Body of pancreas (tissue), 4 donors: Measurements from ENCODE around the gene ADAMTSL5. TPM values are rescaled to one million over a fixed set of nuclear protein-coding genes. Genes with fewer than 3 reads are reported as not detected.

Source experiments
- ATAC-seq: fragments of 150-250 bp; one replicate; pipeline ENCODE4 v1.9.1; 2016
- DNase-seq, 4 donors: peaks; one replicate each; pipeline ENCODE4 v3.0.0-alpha.2; 2019
- H3K27ac ChIP-seq, 4 donors: fragments of 200-600 bp; sonication (generic); 1 replicate in 3 of 4; 2 replicates in 1 of 4; pipeline versions ENCODE4 v1.5.1 to v1.6.1; 2016 to 2019; ENCODE audit warnings: mild to moderate bottlenecking in 1 of 4, mixed read lengths in 1 of 4, moderate library complexity in 1 of 4
- H3K27me3 ChIP-seq, 2 donors: fragments of 200-600 bp; sonication (generic); one replicate each; pipeline ENCODE4 v1.6.0; 2016; ENCODE audit warnings: mild to moderate bottlenecking in 1 of 2
- H3K36me3 ChIP-seq, 2 donors: fragments of 200-600 bp; sonication (generic); replicated peaks in 1 of 2; 2 replicates each; pipeline ENCODE4 v1.5.1; 2016; ENCODE audit warnings: low read depth in 2 of 2; ENCODE audit not compliant: insufficient read depth in 1 of 2
- H3K4me1 ChIP-seq: fragments of 200-600 bp; sonication (generic); one replicate; pipeline ENCODE4 v1.6.0; 2016
- H3K4me3 ChIP-seq, 2 donors: fragments of 200-600 bp; sonication (generic); 1 replicate in 1 of 2; 2 replicates in 1 of 2; pipeline ENCODE4 v1.5.1; 2016 to 2019
- H3K9me3 ChIP-seq, 3 donors: fragments of 200-600 bp; sonication (generic); 1 replicate in 2 of 3; 2 replicates in 1 of 3; pipeline ENCODE4 v1.5.1; 2016
- CTCF ChIP-seq, 7 experiments: fragments of 450-650 bp in 4 of 7; fragments of 200-600 bp in 3 of 7; sonication (generic) in 3 of 7; IDR thresholded peaks; one replicate each; pipeline ENCODE4 v1.5.1; 2016 to 2019; ENCODE audit warnings: antibody characterized with exemption in 7 of 7
- POLR2A ChIP-seq, 3 donors: fragments of 450-650 bp; IDR thresholded peaks; one replicate each; pipeline ENCODE4 v1.6.1; 2016; ENCODE audit warnings: antibody characterized with exemption in 3 of 3, mild to moderate bottlenecking in 2 of 3
- WGBS, 2 donors: methylation state at CpG; one replicate each; pipeline ENCODE4 v1.1.5; 2017; 5-methylcytosine and 5-hydroxymethylcytosine counted together
- intact Hi-C: fragments of 100-400 bp; cut with DNase I; formaldehyde crosslinking; loops from one replicate; pipeline ENCODE4 v1.15.1; 2023
- total RNA-seq, 2 donors: library from RNA; depleted of rRNA; stranded (reverse); fragments of >200 nt; gene quantifications; one replicate each; pipeline ENCODE4 v1.1.0, GENCODE V29; 2016

The ADAMTSL5 gene
- total RNA-seq, 2 donors from 2014 or later, result 1.3 TPM; not detected in 1

DNA sequence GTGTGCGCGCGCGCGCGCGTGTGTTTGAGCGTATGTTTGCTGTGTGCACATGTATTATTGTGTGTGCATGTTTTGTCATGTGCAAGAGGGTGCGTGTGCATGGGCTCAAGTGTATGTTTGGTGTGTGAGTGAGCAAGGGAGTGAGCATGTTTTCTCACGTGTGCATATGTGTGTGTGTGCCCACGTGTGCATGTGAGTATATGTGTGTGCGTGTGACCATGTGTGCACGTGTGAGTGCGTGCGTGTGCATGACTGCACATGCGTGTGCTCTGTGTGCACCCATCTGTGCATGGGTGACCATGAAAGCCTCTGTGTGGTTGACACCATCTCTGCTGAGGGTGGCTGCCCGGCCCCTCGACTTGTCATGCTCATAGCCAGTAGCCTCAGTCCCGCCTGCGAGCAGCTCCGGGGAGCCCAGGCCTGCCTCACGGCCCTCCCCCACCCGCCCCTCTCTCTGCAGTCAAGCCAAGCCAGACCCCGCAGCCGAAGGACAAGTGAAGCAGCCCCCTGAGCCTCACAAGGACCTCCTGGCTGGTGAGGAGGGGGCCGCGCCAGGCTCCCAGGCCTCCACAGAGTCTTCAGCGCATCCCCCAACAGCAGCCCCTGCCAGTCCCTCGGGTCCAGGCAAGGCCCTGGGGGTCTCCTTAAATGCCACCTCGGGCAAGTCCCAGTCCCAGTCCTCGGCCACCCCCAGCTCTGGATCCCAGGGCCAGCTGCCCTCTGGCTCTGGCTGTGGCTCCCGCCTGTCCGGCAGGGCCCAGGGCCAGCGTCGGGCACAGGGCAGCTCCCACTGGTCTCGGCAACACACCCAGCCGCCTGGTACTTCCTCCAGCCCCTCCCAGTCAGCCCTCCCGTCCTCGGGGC, 15.9 kb downstream of the ADAMTSL5 start:
- 69 to 76% methylated on average over 23 to 33 of the region's 39 CpGs for whole genome bisulfite sequencing, 2 donors
- no peak overlapping the region for H3K27ac ChIP-seq
- no peaks in the 10 kb centered on the region for H3K36me3 ChIP-seq
- H3K9me3 ChIP-seq, result no peaks in the 10 kb centered on the region
- ATAC-seq (no peak), DNase-seq (peak in 1 of 4 donors; percentile 11)
- no peak for TF ChIP-seq POLR2A (IDR thresholded peaks at IDR 0.05)
- no peak for TF ChIP-seq CTCF (IDR thresholded peaks at IDR 0.05)
- no peaks in the 10 kb centered on the region for H3K27me3 ChIP-seq
- H3K4me1 ChIP-seq, result peaks cover 26% of the 10 kb centered on the region
- intact Hi-C loops, result no loop called here
- no peak overlapping the region for H3K4me3 ChIP-seq

DNA sequence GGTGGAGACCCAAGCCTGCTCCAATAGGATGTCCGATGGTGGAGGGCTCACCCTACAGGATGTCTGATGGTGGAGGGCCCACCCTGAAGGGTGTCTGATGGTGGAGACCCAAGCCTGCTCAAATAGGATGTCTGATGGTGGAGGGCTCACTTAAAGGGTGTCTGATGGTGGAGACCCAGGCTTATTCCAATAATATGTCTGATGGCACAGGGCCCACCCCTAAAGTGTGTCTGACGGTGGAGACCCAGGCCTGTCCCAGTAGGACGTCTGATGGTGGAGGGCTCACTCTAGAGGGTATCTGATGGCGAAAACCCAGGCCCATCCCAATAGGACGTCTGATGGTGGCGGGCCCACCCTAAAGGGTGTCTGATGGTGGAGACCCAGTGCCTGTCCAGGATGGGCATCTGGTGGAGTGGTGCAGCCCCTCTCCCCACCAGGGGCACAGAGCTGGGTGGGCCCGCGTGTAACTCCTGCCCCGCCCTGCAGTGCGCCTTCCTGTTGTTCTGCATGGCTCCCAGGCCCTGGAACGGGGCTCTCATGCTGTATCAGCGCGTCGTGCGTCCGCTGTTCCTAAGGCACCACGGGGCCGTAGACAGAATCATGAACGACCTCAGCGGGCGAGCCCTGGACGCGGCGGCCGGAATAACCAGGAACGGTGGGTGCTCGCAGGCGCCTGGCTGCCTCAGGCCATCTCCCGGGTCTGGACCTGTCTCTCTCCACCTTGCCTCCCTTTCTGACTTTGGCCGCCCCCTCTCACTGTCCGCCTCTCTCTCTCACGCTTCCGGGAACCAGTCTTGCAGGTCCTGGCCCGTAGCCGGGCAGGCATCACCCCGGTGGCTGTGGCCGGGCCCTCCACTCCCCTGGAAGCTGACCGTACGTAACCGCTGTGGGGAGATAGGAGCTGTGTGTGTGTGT, 16.8 kb downstream of the ADAMTSL5 start:
- DNase-seq, result peak in 2 of 4 donors; percentile 32 to 34
- H3K36me3 ChIP-seq, result no peaks in the 10 kb centered on the region
- TF ChIP-seq CTCF (IDR thresholded peaks at IDR 0.05) (no peak), POLR2A (IDR thresholded peaks at IDR 0.05) (no peak)
- no peaks in the 10 kb centered on the region for H3K9me3 ChIP-seq
- WGBS, 2 donors, result 63 to 75% methylated on average over 13 to 37 of the region's 40 CpGs
- no peaks in the 10 kb centered on the region for H3K27me3 ChIP-seq
- H3K27ac ChIP-seq, result no peak overlapping the region
- no peak for ATAC-seq
- intact Hi-C loops, result no loop called here
- peaks cover 29% of the 10 kb centered on the region for H3K4me1 ChIP-seq
- H3K4me3 ChIP-seq, result no peak overlapping the region

GRCh38 chr19:1495051-1495798, 17.6 kb downstream of the ADAMTSL5 start:
- H3K27me3 ChIP-seq, result no peaks in the 10 kb centered on the region
- TF ChIP-seq POLR2A (IDR thresholded peaks at IDR 0.05) (no peak), CTCF (IDR thresholded peaks at IDR 0.05) (no peak)
- no peaks in the 10 kb centered on the region for H3K9me3 ChIP-seq
- DNase-seq, result peak in 1 of 4 donors; percentile 12
- intact Hi-C loops, result no loop called here
- 87 to 91% methylated on average over 27 to 37 of the region's 37 CpGs for WGBS, 2 donors
- no peak for ATAC-seq
- no peaks in the 10 kb centered on the region for H3K36me3 ChIP-seq
- peaks cover 27% of the 10 kb centered on the region for H3K4me1 ChIP-seq
- no peak overlapping the region for H3K4me3 ChIP-seq
- no peak overlapping the region for H3K27ac ChIP-seq

- H3K4me1 ChIP-seq, result peaks cover 36% of the 10 kb centered on the region
- H3K27ac ChIP-seq, result no peak overlapping the region
- ATAC-seq (no peak), DNase-seq (no peak)
- intact Hi-C loops, result no loop called here
- WGBS, 2 donors, result 74 to 87% methylated on average over 13 to 15 of the region's 15 CpGs
- no peak for TF ChIP-seq CTCF (IDR thresholded peaks at IDR 0.05)
- TF ChIP-seq POLR2A (IDR thresholded peaks at IDR 0.05), result no peak
- H3K27me3 ChIP-seq, result no peaks in the 10 kb centered on the region
- no peak overlapping the region for H3K4me3 ChIP-seq
- no peaks in the 10 kb centered on the region for H3K36me3 ChIP-seq
- no peaks in the 10 kb centered on the region for H3K9me3 ChIP-seq
Observed at GRCh38 chr19:1494115-1494815, 18.6 kb downstream of the ADAMTSL5 start.
